IPS-NIHi11 (cell line): ENCODE results near the gene NAA50.

Experiments used
- DNase-seq: peaks from one replicate; pipeline ENCODE4 v3.0.0; 2012; ENCODE audit warnings: mixed read lengths, low spot score

The NAA50 gene

GRCh38 chr3:113745756-113746547 lies at the start of gene NAA50:
Gene NAA50 (minus strand): TSS chr3:113746249. CDS start chr3:113745949, 300 bp downstream.
- peak; percentile 92 for DNase-seq

GRCh38 chr3:113795693-113796092 lies 49.6 kb upstream of the NAA50 start:
- no peak for DNase-seq

- DNase-seq: no peak
These were observed 48.5 kb upstream of the NAA50 start for GRCh38 chr3:113794526-113794925.

- DNase-seq: no peak
These were observed 45.3 kb upstream of the NAA50 start for GRCh38 chr3:113791381-113791780.

- peak; percentile 10 for DNase-seq
These were observed 37.9 kb upstream of the NAA50 start for GRCh38 chr3:113783980-113784379.

- DNase-seq: no peak
These were observed 37.4 kb upstream of the NAA50 start for GRCh38 chr3:113783463-113783862.

GRCh38 chr3:113776564-113776963 lies 30.5 kb upstream of the NAA50 start:
- DNase-seq: no peak

- DNase-seq: no peak
These were observed 29.5 kb upstream of the NAA50 start for GRCh38 chr3:113775516-113775915.

GRCh38 chr3:113773381-113773780 lies 27.3 kb upstream of the NAA50 start:
- no peak for DNase-seq

- no peak for DNase-seq
These were observed 25.9 kb upstream of the NAA50 start for GRCh38 chr3:113771993-113772392.

- peak; percentile 23 for DNase-seq
These were observed 23.5 kb upstream of the NAA50 start for GRCh38 chr3:113769551-113769950.

- no peak for DNase-seq
These were observed 18.6 kb upstream of the NAA50 start for GRCh38 chr3:113764698-113765097.

GRCh38 chr3:113758389-113759024 lies 12.5 kb upstream of the NAA50 start:
- no peak for DNase-seq

GRCh38 chr3:113754494-113755159 lies 8.6 kb upstream of the NAA50 start:
- no peak for DNase-seq

GRCh38 chr3:113753376-113753985 lies 7.4 kb upstream of the NAA50 start:
- DNase-seq: peak; percentile 18

GRCh38 chr3:113751141-113751540 lies 5.1 kb upstream of the NAA50 start:
- DNase-seq: no peak

- peak; percentile 31 for DNase-seq
These were observed 1.4 kb upstream of the NAA50 start for GRCh38 chr3:113747283-113748046.

GRCh38 chr3:113746548-113747282 lies 666 bp upstream of the NAA50 start, which contains the start of gene ATP6V1A:
Gene ATP6V1A (plus strand): TSS chr3:113747035. CDS start chr3:113778754, 31,719 bp downstream.
- DNase-seq: peak; percentile 89

GRCh38 chr3:113744941-113745755 lies 901 bp downstream of the NAA50 start:
- peak; percentile 82 for DNase-seq

GRCh38 chr3:113743006-113743630 lies 2.9 kb downstream of the NAA50 start:
- DNase-seq: no peak
